Measurements from ENCODE around the gene GPR157.

The GPR157 gene

GRCh38 chr1:9061252-9061960 is 67.5 kb downstream of the GPR157 start:
- Histone ChIP-seq H3K27me3 (ENCODE audit: insufficient read depth, poor library complexity, severe bottlenecking) (no peaks in the 10 kb centered on the region), H3K4me1 (ENCODE audit: insufficient read depth, poor library complexity, severe bottlenecking) (no peaks in the 10 kb centered on the region), H3K9me3 (ENCODE audit: severe bottlenecking) (no peaks in the 10 kb centered on the region), H3K36me3 (ENCODE audit: low read depth) (no peaks in the 10 kb centered on the region), H3K4me3 (ENCODE audit: severe bottlenecking) (no peak overlapping the region), H3K27ac (ENCODE audit: poor library complexity, severe bottlenecking) (no peak overlapping the region)
- DNase-seq (ENCODE audit: low spot score): no peak
- ATAC-seq (ENCODE audit: low read depth): no peak
- TF ChIP-seq CTCF (IDR thresholded peaks at IDR 0.05; ENCODE audit: poor library complexity, severe bottlenecking): no peak

DNA sequence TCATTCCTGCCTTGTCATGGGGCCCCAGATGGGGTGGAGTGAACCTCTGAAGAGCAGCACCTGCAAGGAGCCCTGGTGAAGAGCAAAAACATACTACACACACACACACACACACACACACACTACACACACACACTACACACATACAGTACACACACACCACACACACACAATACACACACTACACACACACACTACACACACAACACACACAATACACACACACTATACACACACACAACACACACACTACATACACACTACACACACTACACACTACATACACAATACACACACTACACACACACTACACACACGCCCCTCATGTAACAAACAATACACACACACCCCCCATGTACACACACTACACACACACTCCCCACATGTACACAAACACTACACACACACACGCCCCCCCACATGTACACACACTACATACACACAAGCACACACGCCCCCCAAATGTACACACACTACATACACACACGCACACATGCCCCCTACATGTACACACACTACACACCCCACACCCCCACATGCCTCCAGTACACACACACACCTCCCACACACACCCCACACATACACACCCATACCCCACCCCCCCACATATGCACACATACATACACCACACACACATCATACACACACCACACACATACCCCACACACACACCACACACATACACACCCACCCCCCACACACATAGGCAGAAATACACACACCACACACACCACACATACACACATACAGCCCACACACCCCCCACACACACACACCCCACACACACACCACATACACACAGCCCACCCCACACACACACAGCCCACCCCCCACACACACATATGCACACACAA is 68.8 kb downstream of the GPR157 start:
- Histone ChIP-seq H3K4me3 (ENCODE audit: severe bottlenecking) (no peak overlapping the region), H3K27me3 (ENCODE audit: insufficient read depth, poor library complexity, severe bottlenecking) (no peaks in the 10 kb centered on the region), H3K9me3 (ENCODE audit: severe bottlenecking) (no peaks in the 10 kb centered on the region), H3K4me1 (ENCODE audit: insufficient read depth, poor library complexity, severe bottlenecking) (no peaks in the 10 kb centered on the region), H3K36me3 (ENCODE audit: low read depth) (no peaks in the 10 kb centered on the region), H3K27ac (ENCODE audit: poor library complexity, severe bottlenecking) (no peak overlapping the region)
- TF ChIP-seq CTCF (IDR thresholded peaks at IDR 0.05; ENCODE audit: poor library complexity, severe bottlenecking): no peak
- DNase-seq (ENCODE audit: low spot score) (no peak), ATAC-seq (ENCODE audit: low read depth) (no peak)

DNA sequence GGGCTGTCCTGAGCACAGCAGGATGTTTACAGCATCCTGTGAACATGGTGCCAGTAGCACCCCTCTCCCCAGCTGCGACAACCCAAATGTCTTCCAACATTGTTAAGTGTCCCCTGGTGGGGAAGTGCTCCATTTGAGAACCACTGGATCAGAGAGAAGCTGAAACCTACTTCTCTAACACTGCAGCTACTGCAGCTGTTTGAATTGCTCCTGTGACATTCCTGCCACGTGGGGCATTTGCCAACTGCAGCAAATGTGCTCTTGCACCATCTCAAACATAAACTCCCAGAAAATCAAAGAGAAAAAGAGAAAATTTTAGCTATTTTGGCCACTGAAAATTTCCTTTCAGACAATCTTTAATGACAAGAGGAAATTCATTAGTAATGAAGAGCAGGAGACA is 70.4 kb downstream of the GPR157 start:
- no peaks in the 10 kb centered on the region for H3K36me3 ChIP-seq (ENCODE audit: low read depth)
- ATAC-seq (ENCODE audit: low read depth) (0 out of 3 replicates have a peak, but pooled peaks have one; percentile 21), DNase-seq (ENCODE audit: low spot score) (no peak)
- H3K27me3 ChIP-seq (ENCODE audit: insufficient read depth, poor library complexity, severe bottlenecking): no peaks in the 10 kb centered on the region
- no peak overlapping the region for H3K4me3 ChIP-seq (ENCODE audit: severe bottlenecking)
- TF ChIP-seq CTCF (IDR thresholded peaks at IDR 0.05; ENCODE audit: poor library complexity, severe bottlenecking): no peak
- H3K9me3 ChIP-seq (ENCODE audit: severe bottlenecking): no peaks in the 10 kb centered on the region
- no peaks in the 10 kb centered on the region for H3K4me1 ChIP-seq (ENCODE audit: insufficient read depth, poor library complexity, severe bottlenecking)
- no peak overlapping the region for H3K27ac ChIP-seq (ENCODE audit: poor library complexity, severe bottlenecking)

GRCh38 chr1:9057851-9058250 is 71.1 kb downstream of the GPR157 start:
- H3K27ac ChIP-seq (ENCODE audit: poor library complexity, severe bottlenecking): no peak overlapping the region
- H3K9me3 ChIP-seq (ENCODE audit: severe bottlenecking): no peaks in the 10 kb centered on the region
- no peaks in the 10 kb centered on the region for H3K4me1 ChIP-seq (ENCODE audit: insufficient read depth, poor library complexity, severe bottlenecking)
- H3K27me3 ChIP-seq (ENCODE audit: insufficient read depth, poor library complexity, severe bottlenecking): no peaks in the 10 kb centered on the region
- no peaks in the 10 kb centered on the region for H3K36me3 ChIP-seq (ENCODE audit: low read depth)
- DNase-seq (ENCODE audit: low spot score): no peak
- no peak for TF ChIP-seq CTCF (IDR thresholded peaks at IDR 0.05; ENCODE audit: poor library complexity, severe bottlenecking)
- H3K4me3 ChIP-seq (ENCODE audit: severe bottlenecking): no peak overlapping the region
- ATAC-seq (ENCODE audit: low read depth): no peak; the same call in 2 of the 3 replicates

All from RWPE2 (cell line).